NCI-H524 (cell line): ENCODE data around the gene STK39.

ENCODE experiments used
- DNase-seq, 2 experiments: peaks; one replicate each; lab custom pipeline; 2025; lab: John Stamatoyannopoulos, UW

STK39 gene

DNA sequence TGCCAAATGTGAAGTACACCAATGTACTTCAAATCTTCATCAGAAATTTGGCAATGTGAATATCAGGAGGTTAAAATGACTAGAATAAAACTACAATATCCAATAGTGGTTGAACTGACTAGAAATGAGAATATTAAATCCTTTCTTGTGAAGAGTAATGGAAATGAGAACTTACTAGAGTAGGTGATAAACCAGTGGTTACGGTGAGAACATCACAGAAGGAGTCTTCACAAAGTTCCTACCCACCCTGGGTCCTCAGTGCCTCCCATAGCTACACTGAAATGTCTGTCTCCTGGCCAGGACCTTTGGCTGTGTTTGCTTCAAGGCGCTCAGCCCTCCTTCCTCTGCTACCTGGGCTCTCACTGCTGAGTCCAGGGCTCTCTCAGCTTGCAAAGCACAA, 289.7 kb downstream of the STK39 start:
- no peak for DNase-seq

DNA sequence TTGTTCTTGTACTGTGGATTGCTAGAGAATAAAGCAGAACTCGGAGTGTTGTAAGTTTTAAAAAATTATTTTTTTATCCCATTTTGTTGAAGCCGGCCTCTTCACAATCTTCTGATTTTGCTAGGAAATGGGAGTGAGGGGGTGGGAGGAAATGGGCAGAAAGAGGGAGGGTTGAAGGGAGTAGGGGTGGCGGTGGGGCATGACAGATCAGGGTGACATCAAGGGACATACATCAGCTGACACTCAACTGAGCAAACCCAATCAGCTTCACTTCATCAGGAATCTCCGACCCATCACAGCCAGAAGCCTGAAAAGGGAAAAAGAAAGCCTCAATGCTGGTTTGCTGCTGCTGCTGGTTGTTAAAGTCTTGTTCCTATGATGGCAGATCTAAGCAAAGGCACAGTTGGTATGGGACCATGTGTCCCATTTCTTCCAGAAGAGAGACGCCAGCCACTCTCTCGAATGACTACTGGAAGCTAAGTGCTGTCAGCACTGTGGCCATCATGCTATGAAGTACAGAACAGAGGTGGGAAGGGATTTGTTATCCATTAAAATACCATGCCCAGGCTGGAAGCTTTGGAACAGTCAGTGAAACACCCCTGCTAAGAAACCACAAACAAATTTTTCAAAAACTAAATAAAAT, 292.0 kb downstream of the STK39 start:
- DNase-seq, result no peak

DNA sequence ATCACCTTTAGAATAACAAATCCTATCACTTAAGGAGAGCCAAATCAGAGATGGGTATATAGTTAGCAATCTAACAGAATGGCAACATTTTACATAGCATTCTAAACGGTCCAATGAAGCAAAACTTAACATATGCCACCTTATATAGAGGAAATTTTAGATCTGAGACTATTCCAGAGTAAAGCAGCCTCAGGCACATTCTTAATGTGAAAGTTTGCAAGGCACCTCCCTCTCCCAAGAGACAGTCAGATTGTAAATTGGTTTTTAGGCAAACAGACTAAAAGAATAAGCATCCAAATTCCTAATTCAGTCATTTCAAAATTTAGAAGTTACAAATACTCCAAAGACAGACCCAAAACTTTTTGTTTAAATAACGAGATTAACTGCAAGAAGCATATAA, 292.9 kb downstream of the STK39 start:
- no peak for DNase-seq

GRCh38 chr2:167953776-167954175, 293.6 kb downstream of the STK39 start:
- DNase-seq, result no peak

- DNase-seq, result no peak
These were observed 296.8 kb downstream of the STK39 start for GRCh38 chr2:167950571-167950970.

DNA sequence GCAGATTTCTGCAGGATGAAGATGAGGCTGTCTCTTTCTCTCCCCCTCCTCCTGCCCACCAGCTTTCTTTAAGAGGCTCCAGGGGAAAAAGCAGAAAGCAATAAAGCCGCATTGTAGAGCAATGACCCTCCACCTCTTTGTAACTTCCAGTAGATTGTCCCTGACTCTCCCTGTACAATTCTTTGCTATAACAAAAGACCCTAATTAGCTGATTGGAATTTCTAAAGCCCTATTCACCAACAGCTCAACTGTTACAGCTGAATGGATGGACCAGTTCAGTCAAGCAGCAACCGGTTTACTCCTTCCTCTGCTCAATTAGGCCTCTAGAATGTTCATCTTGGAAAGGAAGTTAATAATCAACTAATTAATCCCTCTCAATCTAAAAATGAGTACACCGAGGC, 301.0 kb downstream of the STK39 start:
- no peak for DNase-seq

DNA sequence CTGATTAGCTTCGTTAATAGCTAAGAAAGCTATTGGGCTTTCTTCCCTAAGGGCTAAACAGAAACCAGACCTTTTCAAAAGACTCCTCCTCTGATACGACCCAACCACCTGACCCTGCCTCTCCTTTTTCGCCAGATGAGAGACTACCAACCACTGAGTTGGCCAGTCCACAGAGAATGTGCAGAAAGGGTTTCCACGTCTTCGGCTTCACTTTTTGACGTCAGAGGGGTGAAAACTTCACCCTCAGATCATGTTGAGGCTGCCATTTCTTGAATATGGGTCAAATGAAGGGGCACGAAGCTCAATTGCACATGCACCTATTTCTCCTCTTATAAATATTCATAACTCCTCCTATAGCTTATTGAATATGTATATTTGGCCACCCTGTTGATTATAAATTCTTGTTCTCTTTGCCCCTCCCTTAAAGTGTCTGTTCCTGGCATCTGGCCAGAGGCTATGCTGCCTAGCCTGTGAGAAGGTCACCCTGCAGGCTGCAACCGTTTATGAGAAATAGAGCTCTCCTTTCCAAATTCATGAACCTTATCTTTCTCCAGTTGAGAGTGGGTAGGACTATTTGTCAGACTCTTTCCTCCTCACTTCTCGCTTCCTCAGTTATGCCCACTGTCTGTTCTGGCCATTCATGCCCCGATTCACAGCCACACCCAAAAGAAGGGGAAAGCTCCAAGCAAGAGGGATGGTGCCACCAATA, 301.6 kb downstream of the STK39 start:
- DNase-seq, result no peak

DNA sequence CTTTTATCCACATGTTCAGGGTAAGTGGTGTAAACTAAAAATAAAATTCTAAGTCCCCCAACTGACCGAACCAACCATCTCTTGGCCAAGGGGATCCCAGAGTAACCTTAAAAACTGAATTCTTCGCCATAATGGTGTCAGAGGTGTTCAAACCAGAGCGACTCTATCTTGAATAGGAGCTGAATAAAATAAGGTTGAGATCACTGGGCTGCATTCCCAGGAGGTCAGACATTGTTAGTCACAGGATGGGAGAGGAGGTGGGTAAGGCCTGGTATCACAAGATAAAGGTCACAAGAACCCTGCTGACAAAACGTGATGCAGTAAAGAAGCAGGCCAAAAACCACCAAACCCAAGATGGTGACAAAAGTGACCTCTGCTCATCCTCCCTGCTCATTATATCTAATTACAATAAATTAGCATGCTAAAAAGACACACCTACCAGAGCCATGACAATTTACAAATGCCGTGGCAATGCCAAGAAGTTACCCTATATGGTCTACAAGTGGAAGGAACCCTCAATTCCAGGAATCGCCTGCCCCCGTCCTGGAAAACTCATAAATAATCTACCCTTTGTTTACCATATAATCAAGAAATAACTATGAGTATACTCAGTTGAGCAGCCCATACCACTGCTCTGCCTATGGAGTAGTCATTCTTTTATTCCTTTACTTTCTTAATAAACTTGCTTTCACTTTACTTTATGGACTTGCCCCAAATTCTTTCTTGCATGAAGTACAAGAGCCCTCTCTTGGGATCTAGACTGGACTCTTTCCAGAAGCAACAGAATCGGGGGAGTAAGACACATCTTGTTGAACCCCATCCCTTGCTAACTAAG, 302.4 kb downstream of the STK39 start:
- DNase-seq, result no peak

DNA sequence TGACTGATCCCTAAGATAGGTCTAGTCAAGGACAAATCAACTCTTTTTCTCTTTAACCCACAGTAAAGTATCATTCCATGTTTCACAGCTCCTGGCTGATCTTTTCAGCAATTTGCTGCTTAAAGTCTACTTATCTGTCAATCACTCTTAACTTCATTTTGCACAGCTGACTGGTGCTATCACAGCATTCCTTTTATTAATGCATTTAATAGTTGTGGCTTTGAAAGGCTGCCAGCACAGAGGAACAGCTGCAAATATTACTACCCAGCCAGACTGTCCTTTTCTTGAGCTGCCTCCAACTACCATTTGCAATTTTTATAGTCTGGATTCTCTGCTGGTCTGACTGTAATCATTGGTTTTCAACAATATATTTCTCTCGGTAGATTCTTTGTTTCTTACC, 303.5 kb downstream of the STK39 start:
- peak in 1 of 2 experiments; percentile 51 for DNase-seq

- no peak for DNase-seq
These were observed 304.0 kb downstream of the STK39 start for GRCh38 chr2:167943368-167943767.

DNA sequence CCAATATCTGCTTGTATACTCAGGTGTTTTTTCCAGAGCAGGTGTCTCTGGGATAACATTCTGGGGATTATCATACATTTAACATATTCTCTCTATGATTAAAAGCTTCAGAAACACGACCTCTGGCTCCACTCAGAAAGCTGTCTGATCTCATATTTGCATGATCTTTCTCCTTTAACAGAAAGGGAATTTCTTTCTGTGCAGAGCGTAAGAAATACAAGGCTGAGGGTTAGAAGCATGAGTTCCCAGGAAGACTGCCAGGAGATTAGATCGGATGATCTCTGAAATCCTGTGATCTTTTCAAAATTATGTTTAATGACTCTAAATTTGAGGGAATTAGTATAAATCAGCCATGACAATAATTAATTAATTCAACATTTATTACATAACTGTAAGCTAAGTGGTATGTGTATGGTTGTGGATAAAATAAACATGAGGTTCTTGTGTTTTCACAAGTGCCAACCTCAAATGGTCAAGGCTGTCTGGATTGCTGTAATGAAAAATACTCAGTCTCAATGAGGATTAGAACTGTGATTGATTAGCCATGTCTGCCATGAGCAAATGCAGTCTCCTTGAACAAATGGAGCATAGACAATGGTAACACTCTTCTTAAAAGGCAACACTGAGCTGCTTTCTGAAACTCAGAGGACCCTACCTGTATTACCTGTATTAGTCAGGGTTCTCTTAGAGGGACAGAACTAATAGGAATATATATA, 304.9 kb downstream of the STK39 start:
- DNase-seq, result no peak

- DNase-seq, result no peak
These were observed 305.8 kb downstream of the STK39 start for GRCh38 chr2:167941604-167942003.

DNA sequence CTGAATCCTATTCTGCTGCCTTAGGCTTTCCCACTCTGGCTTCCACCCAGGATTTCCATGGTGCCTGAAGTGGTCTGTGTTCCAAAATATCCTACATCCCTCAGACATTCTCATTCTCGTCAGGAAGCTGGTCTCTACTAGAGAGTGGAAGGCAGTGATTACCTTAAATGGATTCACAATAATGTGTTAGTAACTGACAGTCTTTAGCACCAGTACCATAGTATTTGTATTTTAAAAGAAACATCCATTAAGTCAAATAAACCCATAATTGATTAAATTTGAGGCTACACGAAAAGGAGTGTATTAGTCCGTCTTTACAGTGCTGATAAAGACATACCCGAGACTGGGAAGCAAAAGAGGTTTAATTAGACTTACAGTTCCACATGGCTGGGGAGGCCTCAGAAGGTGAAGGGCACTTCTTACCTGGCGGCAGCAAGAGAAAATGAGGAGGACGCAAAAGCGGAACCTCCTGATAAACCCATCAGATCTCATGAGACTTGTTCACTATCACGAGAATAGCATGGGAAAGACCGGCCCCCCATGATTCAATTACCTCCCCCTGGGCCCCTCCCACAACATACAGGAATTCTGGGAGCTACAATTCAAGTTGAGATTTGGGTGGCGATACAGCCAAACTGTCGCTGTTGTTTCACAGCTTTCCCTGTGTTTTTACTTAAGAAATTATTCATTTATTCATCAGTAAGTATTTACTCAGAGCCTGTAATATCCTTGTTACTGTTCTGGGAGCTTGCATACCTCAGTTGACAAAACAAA, 306.5 kb downstream of the STK39 start:
- no peak for DNase-seq

DNA sequence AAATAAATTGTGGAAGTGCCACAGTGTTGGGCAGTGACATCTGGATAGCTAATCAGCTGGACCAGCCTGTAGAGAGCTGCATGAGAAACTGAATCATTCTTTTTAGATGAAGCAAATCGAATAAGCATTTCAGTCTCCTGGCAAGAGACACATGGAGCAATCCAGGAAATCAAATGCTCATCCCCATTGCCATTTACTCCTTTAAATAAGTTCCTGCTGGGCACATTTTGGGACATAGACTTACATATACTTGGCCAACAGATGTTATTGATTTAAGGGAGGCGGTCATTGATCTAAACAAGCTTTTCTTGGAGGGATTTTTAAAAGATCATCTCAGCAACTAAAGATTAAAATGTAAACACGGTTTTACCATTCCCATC, 307.1 kb downstream of the STK39 start:
- no peak for DNase-seq

DNA sequence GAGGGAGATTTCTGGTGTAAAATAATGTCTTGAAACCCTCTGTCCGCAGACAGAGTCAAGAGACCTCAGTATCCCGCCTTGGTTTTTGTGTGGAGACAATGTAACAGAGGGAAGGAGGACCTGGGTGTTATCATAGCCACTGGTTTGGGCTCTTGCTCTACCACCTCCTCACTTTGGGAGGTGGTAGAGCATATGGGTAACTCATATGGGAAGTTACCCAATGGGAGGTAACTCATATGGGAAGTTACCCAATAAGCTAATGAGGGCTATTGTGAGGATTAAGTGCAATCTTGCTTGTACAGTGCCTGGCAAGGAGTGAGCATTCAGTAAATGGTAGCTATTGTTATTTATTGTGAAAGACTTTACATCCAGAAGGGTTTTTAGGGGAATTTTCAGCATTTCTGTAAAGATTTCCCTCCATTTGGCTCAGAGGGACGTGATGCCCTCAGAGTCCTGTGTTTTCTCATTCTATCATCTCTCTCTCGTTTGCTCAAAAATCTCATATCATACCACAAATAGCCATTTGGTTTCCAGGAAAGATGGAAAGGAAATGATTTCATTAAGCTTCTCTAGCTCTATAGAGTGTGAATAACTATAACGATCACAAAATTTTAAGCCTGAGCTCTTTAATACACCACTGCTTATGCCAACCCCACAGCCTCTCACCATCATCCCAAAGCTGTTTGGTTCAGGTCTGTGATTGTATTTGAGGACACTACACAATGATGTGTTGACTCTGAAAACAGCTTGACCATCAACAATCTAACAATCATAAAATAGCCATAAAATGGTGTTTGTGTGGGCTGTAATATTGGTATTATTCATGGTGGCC, 307.7 kb downstream of the STK39 start:
- DNase-seq, result no peak

GRCh38 chr2:167937403-167937802, 310.0 kb downstream of the STK39 start:
- DNase-seq, result no peak

- no peak for DNase-seq
These were observed 311.6 kb downstream of the STK39 start for GRCh38 chr2:167935803-167936110.

GRCh38 chr2:167933097-167933814, 314.1 kb downstream of the STK39 start:
- no peak for DNase-seq

GRCh38 chr2:167932123-167932693, 315.2 kb downstream of the STK39 start:
- DNase-seq, result no peak

GRCh38 chr2:167929484-167929883, 317.9 kb downstream of the STK39 start:
- DNase-seq, result no peak
